IPS-NIHi11 (cell line): ENCODE results near the gene NUP35.

Source experiments
- DNase-seq: peaks from one replicate; pipeline ENCODE4 v3.0.0; 2012; ENCODE audit warnings: mixed read lengths, low spot score

The NUP35 gene, protein sequence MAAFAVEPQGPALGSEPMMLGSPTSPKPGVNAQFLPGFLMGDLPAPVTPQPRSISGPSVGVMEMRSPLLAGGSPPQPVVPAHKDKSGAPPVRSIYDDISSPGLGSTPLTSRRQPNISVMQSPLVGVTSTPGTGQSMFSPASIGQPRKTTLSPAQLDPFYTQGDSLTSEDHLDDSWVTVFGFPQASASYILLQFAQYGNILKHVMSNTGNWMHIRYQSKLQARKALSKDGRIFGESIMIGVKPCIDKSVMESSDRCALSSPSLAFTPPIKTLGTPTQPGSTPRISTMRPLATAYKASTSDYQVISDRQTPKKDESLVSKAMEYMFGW

DNA sequence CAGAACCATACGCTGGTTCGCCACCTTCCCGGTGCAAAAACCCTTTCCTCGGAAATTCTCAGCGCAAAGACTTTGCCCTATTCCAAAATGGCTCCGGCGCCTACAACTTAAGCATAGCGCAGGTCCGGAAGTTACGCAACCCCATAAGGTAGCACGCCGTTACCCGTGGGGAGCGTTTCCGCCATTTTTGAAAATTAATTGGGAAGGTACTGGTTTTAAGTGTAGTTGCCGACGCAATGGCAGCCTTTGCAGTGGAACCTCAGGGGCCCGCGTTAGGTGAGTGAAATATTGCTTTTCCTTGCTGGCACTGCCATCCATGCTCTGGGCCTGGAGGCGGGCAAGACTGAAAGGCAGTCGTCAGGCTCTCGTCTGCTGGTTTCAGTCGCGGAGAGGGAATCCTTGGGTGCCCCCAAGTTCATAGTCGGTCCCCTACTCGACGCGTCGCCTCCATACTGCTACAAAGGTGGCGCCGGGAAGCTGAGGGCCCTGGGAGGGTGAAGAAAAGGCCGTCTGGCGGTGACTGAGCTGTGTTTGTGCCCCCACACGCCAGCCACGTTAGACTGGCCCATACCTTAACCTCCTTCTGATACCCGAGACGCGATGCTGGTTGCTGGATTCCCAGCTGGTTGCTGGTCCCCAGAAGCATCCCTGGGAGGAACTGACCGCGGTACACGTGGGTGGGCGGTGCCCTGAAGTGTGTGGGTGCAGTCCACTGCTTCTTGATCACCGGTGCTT lies at the start of gene NUP35:
Gene NUP35 (plus strand): TSS at position 222 of the 735 bp plus-strand sequence. CDS start 15 bp downstream, at position 237.
- DNase-seq: peak; percentile 83

DNA sequence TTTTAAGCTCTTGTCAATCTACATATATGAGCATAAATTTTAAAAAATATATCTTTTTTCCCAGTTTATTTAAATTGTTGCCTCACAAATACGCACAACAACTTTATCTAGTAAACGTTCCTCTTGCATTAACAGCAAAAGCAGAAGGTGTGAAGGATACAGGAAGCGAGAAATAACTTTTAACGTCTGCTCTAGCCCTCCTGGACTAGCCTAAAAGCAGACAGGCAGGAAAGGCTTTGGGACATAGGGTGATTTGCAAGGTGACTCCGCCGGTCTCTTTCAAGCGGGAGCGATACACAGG lies 46.1 kb upstream of the NUP35 start:
- DNase-seq: peak; percentile 71

DNA sequence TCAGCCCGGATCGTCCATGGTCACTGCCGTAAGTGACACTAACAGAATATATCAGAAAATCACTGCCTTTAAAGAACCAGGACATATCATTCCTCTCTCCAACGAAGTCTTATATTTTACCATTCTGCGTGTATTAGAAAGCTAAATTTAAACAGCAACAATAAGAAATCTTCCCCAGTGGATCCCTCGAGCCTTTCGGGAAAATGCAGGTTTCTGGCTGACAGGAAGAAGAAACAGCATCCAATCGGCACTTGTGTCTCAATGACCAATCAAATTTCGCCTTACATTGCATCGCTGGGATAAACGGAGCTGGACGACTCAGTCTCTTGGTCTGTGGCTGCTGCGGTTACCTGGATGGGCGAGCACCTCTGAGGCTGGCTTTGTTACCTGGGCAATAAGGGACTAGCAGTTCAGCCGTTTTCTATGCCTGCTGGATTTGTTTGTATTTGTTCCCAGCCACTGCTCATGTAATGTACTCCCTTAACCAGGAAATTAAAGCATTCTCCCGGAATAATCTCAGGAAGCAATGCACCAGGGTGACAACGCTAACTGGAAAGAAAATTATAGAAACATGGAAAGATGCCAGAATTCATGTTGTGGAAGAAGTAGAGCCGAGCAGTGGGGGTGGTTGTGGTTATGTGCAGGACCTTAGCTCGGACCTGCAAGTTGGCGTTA lies 45.6 kb upstream of the NUP35 start, which contains the start of gene DUSP19:
Gene DUSP19 (plus strand): TSS at position 284 of the 675 bp plus-strand sequence. CDS start 187 bp downstream, at position 471.
- peak; percentile 94 for DNase-seq

DNA sequence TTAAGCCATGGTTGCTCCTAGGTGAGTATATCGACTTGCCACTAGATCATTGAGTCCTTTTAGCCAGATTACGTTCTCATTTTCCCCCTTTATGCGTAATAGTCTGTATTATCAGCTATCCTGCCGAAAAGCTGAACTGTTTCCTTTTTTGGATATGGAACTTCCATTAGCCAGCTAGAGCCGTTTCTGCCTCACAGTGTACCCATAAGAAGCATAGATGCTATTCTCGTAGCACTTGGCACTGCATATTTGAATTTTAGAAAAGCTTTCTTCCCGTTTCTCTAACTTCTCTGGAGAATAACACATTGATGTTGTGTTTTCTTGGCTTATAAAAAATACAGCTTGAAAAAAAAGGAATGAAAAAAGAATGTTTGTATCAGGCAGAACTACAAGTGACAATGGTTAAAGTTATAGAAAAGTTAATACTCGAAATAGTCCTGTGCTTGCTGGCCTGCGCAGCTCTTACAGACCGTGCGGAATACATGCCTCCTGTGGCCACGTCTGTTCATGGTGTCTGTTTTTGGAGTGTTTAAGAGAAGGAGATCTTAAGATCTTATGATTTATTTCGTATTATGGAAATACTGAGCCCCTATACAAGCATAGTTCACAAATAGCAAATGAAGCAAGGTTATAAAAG lies 45.0 kb upstream of the NUP35 start:
- no peak for DNase-seq

DNA sequence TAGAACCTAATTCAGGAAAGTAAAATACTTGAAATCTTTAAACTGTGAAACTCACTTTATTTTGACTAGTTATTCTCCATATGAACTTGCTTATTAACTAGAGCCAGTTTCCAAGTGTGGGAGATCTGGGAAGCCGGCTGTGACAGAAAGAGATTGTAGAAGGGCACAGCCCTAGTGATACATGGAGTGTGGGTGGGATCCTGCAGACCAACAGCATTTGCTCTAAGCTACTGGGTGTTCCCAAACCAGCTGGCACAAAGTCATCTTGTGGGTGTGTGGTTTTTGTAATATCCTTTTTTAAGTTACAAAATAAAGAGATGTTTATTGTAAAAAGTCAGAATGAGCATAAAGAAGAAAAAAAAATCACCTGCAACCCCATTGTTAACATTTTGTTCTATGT lies 42.3 kb upstream of the NUP35 start:
- DNase-seq: no peak

DNA sequence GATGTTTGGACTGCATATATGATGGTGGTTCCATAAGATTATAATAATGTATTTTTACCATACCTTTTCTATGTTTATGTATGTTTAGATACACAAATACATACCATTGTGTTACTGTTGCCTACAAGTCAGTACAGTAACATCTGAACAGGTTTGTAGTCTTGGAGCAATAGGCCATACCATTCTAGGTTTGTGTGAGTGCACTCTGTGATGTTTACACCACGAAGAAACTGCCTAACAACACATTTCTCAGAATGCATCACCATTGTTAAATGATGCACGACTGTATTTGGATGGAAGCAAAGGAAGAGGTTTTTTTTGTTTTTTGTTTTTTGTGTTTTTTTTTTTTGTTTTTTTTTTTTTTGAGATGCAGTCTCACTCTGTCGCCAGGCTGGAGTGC lies 36.2 kb upstream of the NUP35 start:
- DNase-seq: no peak

DNA sequence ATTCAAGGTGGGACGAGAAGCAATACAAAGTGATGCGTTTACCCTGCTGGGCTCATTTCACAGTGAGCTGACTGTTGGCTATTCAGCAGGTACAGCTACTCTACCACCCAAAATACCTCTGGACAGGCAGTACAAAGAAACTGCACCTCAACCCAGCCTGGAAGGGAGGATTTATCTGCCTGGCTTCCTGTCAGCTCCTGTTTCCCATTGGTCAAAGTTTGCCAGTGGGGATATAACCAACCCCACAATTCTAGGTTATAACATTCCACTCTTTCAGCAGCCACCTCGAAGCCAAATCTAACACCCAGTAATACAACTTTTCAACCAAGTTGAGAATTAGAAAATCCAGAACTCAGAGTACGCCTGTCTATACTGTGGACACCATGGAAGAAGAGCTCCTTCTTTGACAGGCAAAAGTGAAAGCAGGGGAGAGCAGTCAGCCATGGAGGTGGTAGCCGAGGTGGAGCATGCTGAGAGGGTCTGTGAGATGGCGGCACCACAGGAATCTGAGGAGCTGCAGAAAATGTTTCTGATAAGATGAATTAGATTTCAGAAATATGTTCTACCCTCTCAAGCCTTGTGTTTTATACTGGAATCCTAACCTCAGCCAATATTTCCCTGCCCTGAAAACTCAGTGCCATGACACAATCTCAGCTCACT lies 34.9 kb upstream of the NUP35 start:
- no peak for DNase-seq

DNA sequence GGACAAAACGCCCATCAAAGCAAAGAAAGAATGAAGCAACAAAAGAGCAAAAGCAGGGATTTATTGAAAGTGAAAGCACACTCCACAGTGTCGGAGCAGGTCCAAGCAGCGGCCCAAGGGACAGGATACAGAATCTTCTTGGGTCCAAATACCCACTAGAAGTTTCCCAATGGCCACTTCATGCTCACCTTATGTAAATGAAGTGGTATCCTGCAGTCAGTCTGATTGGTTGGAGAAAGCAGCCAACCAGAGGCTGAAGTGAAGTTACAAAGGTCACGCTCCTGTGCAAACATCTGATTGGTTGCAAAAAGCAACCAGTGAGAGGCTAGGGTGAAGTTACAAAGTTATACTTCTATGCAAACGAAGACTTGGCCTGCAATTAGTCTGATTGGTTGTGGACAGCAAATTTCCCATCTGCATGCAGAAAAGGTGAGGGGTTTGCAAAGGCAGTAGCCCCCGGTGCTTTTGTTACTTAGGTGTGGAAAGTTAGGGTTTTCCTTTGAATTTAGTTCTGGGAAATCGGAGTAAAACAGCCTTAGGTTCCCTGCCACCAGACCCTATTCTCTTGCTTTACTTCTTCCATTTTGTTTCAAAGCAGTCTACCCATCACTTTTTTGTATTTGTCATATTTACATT lies 32.8 kb upstream of the NUP35 start:
- DNase-seq: no peak

DNA sequence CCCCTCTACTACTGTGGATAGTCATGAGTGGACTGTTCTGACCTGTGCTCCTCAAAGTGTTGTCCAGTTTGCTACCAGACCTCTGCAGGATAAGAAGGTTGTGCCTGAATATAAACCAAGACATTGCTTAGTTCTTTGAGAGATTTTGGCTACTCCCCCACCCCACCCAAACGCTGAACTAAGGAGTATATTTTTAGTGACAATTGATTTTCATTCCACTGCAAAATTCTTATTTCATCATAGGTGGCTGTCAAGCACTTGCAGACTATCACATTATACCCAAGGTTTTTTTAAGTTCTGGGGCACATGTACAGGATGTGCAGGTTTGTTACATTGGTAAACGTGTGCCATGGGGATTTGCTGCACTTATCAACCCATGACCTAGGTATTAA lies 32.3 kb upstream of the NUP35 start:
- DNase-seq: no peak

DNA sequence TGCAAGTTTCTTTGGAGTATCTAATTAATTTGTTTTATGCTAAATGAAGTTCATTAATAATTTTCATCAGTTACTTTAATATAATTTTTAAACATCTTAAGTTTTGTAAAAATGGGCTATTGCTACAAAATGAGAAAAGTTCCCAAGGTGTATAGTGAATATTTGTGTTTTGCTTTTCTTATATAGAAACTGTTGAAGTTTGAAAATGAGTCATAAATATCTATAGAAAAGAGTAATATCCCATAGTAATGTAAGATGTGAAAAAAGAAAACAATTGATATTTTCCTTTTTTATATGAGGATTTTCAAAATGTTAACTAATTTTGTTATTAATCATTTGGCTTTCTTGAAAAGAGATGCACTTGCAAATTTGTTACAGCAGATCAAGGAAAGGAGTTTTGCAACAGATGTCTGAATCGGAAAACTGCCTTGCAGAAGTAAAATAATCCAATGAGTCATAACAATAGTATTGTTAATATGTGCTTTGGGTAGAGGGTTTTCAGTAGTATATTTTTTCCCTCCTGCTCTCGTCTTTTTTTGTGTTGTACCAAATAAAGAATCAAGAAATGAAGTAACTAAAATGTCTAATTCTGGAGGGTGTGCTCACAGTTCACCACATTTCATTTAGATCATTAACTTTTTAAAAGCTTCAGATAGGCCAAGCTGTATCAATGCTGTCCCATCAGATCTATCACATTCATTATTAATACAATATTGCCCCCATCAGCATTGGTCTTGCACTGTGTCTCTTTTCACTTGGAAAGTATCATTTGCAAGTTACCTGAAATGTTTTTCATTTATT lies 30.2 kb upstream of the NUP35 start:
- no peak for DNase-seq

DNA sequence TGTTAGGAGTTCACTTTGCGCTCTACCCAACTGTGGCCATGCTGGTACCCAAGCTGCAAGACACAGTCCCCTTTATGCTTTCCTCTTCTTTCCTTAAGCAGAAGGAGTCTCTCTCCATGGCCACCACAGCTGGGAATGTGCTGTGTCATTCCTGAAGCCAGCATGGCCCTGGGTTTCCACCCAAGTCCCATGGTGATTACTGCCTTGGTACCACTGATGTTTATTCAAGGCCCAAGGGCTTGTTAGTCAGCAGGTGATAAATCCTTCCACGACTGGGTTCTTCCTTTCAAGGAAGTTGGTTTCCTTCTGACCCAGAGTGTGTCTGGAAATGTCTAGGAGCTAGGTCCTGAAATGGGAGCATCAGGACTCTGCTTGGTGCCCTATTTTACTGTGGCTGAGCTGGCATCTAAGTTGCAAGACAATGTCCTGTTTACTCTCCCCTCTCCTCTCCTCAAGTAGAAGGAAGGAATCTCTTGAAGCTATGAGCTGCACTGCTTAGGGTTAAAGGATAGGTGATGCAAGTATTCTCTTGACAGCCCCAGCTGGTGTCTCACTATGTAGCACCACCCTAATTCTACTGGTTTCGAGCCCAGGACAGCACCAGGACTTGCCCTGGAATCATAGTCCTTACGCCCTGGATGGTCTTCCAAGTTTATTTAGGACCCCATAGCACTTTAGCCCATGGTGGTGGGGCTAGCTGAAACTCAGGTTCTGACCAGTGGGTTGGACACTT lies 18.7 kb upstream of the NUP35 start:
- no peak for DNase-seq

DNA sequence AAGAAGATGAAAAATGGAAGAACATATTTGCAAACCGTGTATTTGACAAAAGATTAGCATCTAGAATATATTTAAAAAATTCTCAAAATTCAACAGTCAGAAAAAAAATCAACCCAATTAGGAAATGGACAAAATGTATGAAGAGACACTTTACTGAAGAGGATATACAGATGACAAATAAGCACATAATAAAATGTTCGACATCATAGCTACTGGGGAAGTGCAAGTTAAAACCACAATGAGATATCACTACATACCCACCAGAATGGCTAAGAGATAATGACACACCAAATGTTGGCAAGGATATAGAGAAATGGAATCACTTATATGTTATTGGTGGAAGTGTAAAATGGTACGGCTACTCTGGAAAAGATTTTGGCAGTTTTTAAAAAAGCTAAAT lies 11.7 kb upstream of the NUP35 start:
- DNase-seq: no peak

DNA sequence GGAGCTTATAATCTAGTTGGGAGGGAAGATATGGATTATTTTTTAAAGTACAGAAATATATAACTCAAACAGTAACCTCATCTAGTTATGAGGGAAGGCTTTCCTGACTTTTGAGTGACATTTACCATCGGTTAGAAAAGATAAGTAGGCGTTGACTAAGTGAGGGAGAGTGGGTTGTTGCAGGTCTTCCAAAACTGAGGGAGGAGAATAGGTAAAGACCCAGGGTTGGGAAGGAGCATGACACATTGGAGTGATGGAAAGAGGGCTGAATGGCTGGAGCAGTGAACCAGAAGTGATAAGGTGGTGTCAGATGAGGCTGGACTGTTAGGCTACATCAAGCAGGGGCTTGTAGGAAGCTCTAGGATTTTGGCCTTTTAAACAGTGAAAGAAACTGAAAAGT lies 10.6 kb upstream of the NUP35 start:
- no peak for DNase-seq

DNA sequence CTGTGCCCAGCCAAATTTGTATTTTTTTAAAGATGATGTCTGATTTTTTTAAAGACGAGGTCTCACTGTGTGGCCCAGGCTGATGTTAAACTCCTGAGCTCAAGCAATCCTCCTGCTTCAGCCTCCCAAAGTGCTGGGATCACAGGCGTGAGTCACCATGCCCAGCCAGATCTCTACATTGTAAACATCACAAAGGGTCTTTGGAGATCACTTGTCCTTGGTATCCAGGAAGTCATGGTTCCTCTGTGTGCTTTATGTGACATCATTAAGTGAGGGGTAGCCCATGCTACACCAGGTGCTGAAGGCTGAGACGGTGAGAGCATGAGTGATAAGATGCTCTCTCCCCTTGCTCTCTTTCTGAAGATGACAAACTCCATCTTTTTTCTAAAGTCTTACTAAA lies 7.0 kb upstream of the NUP35 start:
- DNase-seq: no peak

DNA sequence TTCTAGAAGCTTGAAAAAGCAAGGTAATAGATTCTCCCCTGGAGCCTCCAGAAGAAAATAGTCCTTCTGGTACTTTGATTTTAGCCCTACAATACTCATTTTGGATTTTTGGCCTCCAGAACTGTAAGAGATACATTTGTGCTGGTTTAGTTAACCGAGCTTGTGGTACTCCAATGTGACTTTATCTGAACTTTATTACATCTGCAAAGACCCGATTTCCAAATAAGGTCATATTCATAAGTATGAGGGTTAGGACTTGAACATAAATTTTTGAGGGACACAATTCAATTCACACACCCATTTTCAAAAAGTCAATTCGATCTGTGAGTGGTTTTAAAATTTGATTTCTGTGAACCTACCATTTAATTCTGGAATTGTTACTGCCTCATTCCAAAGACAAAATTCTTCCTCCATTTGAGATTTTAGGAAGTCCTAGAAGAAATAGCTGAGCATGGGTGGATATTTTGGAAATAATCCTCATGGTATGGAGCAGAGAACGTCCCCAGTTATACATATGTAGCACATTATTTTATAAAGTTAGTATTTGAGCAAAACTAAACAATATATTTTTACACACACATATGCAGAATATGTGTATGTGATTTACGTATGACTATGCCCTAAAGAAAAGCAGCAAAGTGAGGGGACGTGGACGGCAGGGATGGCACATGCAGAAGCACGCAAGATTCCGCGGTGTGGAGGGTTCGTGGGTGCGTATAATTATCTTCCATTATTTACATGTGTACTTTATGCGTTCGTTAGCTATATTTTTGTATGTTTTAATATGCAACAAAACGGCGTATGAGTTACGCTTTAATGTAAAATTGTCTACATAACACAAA lies 905 bp upstream of the NUP35 start:
- DNase-seq: no peak

DNA sequence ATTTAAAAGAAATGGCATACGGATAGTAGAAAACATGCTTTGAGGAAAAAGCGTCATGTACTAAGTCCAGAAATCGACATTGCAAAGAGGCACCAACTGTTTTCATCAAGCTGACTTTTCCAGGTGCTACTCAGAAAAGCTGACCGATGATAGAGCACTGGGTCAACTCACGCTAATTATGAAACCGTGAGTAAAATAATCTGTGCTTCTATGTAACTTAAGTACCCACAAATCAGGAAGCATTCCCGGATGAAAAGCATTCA lies 353 bp upstream of the NUP35 start:
- DNase-seq: no peak

DNA sequence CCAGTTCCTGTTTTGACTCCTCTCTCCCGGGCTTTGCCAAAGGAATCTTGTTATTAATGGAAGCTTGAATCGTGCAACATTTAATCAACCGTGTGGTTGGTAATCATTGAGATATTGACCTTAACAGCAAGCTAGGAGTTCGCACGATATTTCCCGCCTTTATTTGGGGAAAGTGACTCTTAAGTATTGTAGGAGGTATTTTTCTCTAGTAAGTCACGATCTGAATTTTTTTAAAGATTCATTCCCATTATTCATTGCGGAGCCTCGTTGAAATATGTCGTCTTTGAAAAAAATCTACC lies 663 bp downstream of the NUP35 start:
- DNase-seq: no peak

DNA sequence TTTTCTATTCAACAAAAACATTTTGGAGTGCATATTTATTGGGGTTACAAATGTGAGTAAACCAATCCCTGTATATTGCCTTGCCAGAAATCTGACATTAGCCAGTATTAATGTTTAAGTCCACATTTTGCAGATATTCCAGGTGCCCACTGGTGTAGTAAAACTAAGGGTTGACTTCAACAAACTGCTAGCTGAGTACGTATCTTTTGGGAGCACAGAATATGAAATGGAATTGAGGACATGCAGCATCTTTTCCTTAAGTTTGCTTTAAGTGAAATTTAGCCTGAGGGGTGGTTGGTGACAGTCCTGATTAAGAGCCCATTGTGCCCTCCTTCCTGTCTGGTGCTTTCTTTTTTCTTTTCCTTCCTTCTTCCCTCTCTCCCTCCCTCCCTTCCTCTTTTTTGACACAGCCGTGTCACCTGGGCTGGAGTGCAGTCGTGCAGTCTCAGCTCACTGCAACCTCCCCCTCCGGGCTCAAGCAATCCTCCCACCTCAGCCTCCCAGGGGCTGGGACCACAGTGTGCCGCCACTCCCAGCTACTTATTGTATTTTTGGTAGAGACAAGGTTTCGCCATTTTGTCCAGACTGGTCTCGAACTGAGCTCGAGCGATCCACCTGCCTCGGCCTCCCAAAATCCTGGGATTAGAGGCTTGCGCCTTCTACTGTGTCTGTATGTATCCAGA lies 1.6 kb downstream of the NUP35 start:
- DNase-seq: no peak

DNA sequence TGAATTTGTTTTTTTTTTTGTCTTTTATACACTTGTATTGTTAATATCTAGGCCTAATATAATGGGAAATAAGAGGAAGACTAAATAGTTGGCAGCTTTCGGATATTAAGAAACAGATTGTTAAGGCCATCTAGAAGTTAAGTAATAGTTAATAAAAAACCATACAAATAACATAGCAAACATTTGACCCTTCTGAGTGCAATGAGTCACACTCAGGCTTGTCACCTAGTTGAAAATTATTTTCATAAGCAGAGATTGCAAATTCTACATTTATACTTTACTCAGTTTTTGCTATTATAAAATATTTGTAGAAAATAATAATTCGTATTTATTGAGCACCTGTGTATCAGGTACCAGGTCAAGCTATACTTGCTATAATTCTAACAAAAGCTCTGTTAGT lies 2.4 kb downstream of the NUP35 start:
- DNase-seq: no peak
